ENCODE measurements around the gene SMC1B. TPM values are rescaled to one million over a fixed set of nuclear protein-coding genes. Genes with fewer than 3 reads are reported as not detected.

The SMC1B gene
- total RNA-seq, 2 donors from 2014 or later = not detected

- H3K36me3 ChIP-seq = no peaks in the 10 kb centered on the region
- H3K4me1 ChIP-seq = peaks cover 0 to 6% of the 10 kb centered on the region in 2 donors
- DNase-seq (ENCODE audit: low spot score) = no peak
- no peak overlapping the region for H3K4me3 ChIP-seq
- H3K27me3 ChIP-seq = no peaks in the 10 kb centered on the region
- no peaks in the 10 kb centered on the region for H3K9me3 ChIP-seq
- H3K27ac ChIP-seq = no peak overlapping the region
- no peak for TF ChIP-seq CTCF (IDR thresholded peaks at IDR 0.05)
Observed at GRCh38 chr22:45456811-45457210, 43.4 kb upstream of the SMC1B start.

GRCh38 chr22:45455621-45456020 lies 42.2 kb upstream of the SMC1B start:
- H3K27me3 ChIP-seq = no peaks in the 10 kb centered on the region
- H3K36me3 ChIP-seq = no peaks in the 10 kb centered on the region
- no peak for TF ChIP-seq CTCF (IDR thresholded peaks at IDR 0.05)
- DNase-seq (ENCODE audit: low spot score) = no peak
- no peak overlapping the region for H3K27ac ChIP-seq
- H3K4me1 ChIP-seq = peaks cover 0 to 16% of the 10 kb centered on the region in 2 donors
- H3K9me3 ChIP-seq = no peaks in the 10 kb centered on the region
- H3K4me3 ChIP-seq = no peak overlapping the region

DNA sequence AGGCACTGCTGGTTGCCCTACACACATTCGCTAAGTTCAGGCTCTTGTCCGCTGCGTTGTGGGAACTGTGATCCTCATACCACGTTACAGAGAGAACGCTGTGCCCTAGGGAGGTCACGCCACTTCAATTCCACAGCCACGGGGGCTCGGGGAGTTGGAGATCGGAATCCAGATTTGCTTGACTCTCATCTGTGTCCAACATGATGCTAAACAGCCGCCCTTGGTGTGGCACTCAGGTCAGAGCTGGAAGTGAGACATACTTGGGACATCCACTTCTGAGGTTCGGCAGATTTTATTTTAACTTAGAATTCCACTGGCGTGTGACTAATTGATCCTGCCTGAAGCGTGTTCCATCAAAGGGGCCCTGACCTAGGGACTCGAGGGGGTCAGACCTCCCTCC lies 41.8 kb upstream of the SMC1B start:
- TF ChIP-seq CTCF (IDR thresholded peaks at IDR 0.05) = no peak
- H3K9me3 ChIP-seq = no peaks in the 10 kb centered on the region
- no peak overlapping the region for H3K4me3 ChIP-seq
- no peak overlapping the region for H3K27ac ChIP-seq
- no peaks in the 10 kb centered on the region for H3K36me3 ChIP-seq
- no peaks in the 10 kb centered on the region for H3K27me3 ChIP-seq
- H3K4me1 ChIP-seq = peaks cover 0 to 20% of the 10 kb centered on the region in 2 donors
- no peak for DNase-seq (ENCODE audit: low spot score)

GRCh38 chr22:45454275-45454674 lies 40.9 kb upstream of the SMC1B start:
- DNase-seq (ENCODE audit: low spot score) = no peak

GRCh38 chr22:45453764-45454163 lies 40.4 kb upstream of the SMC1B start:
- no peaks in the 10 kb centered on the region for H3K36me3 ChIP-seq
- H3K27ac ChIP-seq = no peak overlapping the region
- H3K27me3 ChIP-seq = no peaks in the 10 kb centered on the region
- H3K4me3 ChIP-seq = no peak overlapping the region
- DNase-seq (ENCODE audit: low spot score) = no peak
- TF ChIP-seq CTCF (IDR thresholded peaks at IDR 0.05) = no peak
- H3K9me3 ChIP-seq = no peaks in the 10 kb centered on the region
- peaks cover 0 to 17% of the 10 kb centered on the region in 2 donors for H3K4me1 ChIP-seq

More at GRCh38 chr22:45454275-45454674, 40.9 kb upstream of the SMC1B start:
- H3K36me3 ChIP-seq = no peaks in the 10 kb centered on the region
- H3K4me1 ChIP-seq = peaks cover 0 to 17% of the 10 kb centered on the region in 2 donors
- no peak overlapping the region for H3K4me3 ChIP-seq
- no peaks in the 10 kb centered on the region for H3K27me3 ChIP-seq
- H3K9me3 ChIP-seq = no peaks in the 10 kb centered on the region
- TF ChIP-seq CTCF (IDR thresholded peaks at IDR 0.05) = no peak
- H3K27ac ChIP-seq = no peak overlapping the region

Measured in right atrium auricular region (tissue), 2 donors.